MG63 (cell line): ENCODE measurements around the gene SEC24D. TPM values are rescaled to one million over a fixed set of nuclear protein-coding genes. Genes with fewer than 3 reads are reported as not detected.

Source experiments
- total RNA-seq: library from RNA; depleted of rRNA; stranded (reverse); fragments of >200 nt; shearing (Covaris generic); gene quantifications from 2 replicates; pipeline ENCODE4 v1.2.3, GENCODE V29; 2014; ENCODE audit warnings: low replicate concordance; rRNA removed

SEC24D gene
- total RNA-seq, 1 experiment from 2014 or later: 26.6 TPM

Other genes starting within 250 kb of the SEC24D start
- 8.3 and 14.6 TPM in 2 replicates for gene METTL14, start 150.7 kb downstream of the SEC24D start, total RNA-seq
- gene SYNPO2, start 52.7 kb upstream of the SEC24D start, total RNA-seq: 0.10 and 0.46 TPM in 2 replicates